GM18873 (cell line): ENCODE data around the gene CSNK1G1.
"Not testable (repeated sequence)": the region's sequence is repeated elsewhere in the genome, so short reads cannot be mapped to it uniquely, and the experiment has no call there.

ENCODE experiments used
- ATAC-seq: cut with Tn5 transposase; IDR thresholded peaks from one replicate; pipeline ENCODE4 v1.9.1; 2021; ENCODE audit warnings: mild to moderate bottlenecking, moderate library complexity, moderate number of reproducible peaks; ENCODE audit not compliant: unreplicated experiment, low FRiP score

Gene CSNK1G1

DNA sequence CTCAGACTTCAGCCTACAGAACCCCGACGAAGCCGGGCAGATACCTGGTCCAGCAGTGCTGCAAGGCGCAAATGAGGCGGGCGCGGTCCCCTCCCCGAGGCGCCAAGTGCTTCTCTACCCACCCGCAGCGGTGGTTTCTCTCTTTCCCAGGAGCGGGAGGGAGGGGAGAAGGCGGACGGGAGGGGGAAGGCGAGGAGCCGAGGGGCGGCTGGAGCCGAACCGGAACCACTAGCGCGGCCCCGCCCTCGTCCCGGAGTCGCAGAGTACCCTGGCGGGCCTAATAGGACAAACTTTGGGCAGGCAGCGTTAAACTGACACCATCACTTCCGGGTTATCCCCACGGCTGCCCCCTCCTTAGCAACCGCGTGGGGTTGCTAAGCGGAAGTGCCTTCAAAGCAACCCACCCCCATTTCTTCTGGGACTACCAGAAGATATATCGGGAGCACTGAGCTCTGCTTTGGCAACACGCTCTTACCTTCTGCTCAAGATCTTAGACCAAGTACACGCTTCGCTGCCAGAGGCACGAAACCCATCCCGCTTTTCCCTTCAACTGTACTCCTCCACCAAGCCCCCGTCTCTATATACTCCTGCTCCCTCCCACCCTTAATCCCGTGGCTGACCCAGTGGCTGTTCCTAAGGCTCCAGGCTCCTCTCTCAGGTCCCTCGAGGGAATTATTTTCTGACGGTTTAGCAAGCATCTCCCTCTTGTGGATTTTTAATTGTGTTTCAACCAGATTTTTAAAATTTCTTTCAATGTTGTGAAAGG, at the start of gene CSNK1G1:
Gene CSNK1G1, minus strand, starts transcription at position 230 of the 766 bp plus-strand sequence. CDS start 55,674 bp downstream, outside the sequence.
- peak; percentile 90 for ATAC-seq

DNA sequence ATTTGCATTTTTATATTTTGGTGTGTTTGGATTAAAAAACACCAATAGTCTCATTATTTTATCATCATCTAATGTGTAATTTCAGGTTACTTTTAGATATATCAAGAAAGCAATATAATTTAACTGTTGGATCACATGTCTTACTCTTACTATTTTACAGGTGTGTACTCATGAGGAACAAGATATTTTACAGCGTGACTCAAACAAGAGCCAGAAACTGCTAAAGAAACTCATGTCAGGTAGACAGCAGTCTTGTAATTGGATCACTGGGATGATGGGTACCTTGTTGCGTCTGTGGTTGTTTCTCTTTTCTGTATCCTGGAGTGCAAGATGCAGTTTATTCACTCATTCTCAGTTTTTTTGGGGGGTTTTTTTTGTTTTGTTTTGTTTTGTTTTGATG, 44.6 kb upstream of the CSNK1G1 start:
- no peak for ATAC-seq

DNA sequence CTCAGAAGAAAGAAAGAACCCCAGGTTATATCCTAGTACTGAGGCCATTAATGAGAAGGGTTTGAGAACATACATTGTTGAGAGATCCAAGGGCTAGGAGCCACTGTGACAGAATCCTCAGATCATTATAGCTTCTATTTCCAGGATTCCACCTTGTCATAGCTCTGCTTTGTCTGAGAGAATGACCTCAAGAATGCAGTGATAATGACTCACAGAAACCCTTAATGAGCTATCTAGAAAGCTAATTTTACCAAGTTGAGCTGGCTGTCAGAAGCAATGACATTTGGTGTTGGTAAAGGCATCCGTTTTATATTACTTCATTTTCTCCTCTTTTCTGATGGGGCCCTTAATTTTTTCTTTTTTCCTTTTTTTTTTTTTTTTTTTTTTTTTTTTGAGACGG, 42.6 kb upstream of the CSNK1G1 start:
- no peak for ATAC-seq

DNA sequence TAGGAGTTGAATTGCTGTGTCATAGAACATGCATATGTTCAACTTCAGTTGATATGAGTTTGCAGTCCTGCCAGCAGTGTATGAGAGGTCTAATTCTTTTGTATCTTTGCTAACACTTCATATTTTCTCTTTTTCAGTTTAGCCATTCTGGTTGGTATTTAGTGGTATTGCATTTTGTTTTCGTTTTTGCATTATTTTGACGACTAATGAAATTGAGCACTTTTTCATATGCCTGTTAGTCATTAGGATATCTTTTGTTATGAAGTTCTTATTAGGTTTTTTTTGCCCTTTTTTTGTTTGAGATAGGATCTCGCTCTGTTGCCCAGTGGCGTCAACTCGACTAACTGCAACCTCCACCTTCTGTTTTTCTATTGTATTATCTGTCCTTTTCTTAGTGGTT, 40.8 kb upstream of the CSNK1G1 start:
- no peak for ATAC-seq

DNA sequence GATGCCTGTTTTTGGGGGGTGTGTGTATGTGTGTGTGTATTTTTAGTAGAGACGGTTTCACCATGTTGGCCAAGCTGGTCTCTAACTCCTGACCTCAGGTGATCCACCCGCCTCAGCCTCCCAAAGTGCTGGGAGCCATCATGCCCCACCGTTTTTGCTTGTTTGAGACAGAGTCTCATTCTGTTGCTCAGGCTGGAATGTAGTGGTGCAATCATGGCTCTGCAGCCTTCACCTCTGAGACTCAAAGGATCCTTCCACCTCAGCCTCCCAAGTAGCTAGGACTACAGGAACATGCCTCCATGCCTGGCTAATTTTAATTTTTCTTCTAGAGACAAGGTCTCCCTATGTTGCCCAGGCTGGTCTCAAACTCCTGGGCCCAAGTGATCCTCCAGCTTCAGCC, 36.5 kb upstream of the CSNK1G1 start:
- ATAC-seq: not testable (repeated sequence)

DNA sequence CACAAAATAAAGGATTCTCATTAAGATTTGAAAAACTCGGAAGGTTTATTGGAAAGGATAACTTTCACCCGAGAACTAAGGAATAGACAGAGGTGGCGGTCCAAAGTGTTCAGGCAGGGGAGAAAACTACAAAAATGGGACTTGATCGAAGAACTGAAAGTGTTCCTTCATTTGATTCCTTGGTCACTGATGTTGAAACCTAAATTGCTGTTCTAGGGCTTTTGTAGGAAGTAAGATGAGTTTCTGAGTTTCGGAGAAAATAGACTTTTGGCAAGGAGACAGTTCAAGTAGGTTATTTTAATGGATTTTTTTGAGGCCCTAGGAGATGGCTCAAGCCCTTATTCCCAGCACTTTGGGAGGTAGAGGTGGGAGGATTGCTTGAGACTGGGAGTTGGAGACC, 33.1 kb upstream of the CSNK1G1 start:
- no peak for ATAC-seq

DNA sequence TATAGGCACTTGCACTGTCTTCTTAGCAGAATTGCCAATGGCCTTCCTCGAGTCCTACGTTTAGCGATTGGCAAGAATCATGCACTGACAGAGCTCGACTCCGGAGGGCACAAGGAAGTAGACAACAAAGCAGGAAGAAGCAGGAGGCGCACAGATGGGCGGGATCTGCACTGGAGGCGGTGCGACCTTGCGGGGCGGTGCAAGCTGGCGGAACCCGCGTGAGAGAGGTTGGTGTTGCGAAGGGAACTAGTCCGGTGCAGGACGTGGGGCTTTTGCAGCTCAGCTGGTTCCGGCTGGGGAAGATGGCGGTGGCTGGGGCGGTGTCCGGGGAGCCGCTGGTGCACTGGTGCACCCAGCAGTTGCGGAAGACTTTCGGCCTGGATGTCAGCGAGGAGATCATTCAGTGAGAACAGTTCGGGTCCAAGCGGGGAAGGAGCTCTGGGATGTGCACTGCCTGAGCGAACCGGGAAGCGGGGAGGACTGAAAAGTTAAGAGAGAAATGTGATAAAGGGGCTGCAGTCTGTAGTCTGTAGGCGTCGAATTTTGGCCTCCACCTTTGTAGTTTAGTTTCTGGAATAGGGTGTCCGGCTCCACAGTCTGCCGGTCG, 31.7 kb upstream of the CSNK1G1 start, which contains the start of gene TRIP4:
Gene TRIP4, plus strand, starts transcription at position 275 of the 607 bp plus-strand sequence. Its CDS starts 28 bp downstream, at position 303.
- peak; percentile 96 for ATAC-seq

DNA sequence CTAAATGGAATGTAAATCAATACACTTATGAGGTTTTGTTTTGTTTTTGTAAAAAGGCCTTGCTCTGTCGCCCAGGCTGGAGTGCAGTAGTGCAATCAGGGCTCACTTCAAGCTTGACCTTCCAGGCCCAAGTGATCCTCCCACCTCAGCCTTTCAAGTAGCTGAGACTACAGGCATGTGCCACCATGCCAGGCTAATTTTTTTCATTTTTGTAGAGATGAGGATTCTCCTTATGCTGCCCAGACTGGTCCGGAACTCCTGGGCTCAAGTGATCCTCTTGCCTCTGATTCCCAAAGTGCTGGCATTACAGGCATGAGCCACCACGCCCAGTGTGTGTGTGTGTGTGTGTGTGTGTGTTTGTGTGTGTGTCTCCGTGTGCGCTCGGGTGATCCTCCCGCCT, 30.3 kb upstream of the CSNK1G1 start:
- no peak for ATAC-seq

DNA sequence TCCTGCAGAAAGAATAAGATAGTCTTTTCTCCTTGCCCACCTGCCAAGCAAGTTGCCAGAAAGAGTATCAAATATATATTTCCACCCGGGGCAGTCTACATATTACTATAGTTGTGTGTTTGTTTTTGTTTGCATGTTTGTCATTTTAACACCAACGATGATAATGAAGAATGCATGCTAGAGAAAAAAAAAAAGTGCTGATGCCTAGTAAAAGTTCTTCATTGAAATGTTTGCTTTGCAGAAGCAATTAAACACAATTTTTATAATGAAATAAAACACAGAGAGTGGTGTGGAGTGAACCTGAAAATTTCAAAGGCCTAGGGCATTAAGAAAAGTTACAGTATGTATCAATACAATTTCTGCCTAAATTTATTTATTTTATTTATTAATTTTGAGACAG, 27.8 kb upstream of the CSNK1G1 start:
- ATAC-seq: no peak

DNA sequence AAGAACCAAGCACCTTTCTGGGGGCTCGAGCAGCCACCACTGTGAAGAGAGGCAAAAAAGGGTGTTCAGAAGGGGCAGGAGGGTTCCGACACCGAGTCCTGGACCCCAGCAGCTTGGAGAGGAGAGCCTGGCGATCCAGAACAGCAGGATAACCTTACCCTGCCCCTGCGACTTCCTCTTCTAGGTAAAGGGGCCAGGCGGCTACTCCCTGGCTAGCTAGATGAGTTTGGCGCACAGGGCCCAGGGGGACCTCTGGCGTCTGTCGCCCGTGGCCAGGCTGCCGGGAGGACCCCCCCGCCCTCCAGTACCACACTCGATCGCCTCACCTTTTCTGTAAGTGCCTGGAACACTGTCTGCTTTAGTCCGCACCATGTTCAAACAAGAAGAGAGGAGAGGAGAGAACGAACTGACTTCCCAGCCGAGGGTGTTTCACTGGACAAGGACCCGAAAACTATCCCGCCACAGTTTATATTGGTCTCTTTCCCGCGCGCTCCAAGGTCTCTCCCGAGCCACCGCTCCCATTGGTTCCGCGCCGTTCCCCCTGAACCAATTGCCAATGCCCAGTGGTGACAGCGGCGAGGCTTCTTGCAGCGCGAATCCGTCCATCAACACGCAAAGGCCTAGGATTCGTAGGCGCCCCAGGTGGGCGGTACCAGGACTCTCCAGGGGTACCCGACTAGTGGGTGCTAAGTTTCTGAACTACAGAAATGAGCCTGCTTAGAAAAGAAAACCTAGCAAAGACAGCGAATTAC, 25.2 kb upstream of the CSNK1G1 start, which contains the start of gene PCLAF:
Gene PCLAF, minus strand, starts transcription at position 442 of the 752 bp plus-strand sequence. Its CDS starts 70 bp downstream, at position 372.
- peak; percentile 90 for ATAC-seq

DNA sequence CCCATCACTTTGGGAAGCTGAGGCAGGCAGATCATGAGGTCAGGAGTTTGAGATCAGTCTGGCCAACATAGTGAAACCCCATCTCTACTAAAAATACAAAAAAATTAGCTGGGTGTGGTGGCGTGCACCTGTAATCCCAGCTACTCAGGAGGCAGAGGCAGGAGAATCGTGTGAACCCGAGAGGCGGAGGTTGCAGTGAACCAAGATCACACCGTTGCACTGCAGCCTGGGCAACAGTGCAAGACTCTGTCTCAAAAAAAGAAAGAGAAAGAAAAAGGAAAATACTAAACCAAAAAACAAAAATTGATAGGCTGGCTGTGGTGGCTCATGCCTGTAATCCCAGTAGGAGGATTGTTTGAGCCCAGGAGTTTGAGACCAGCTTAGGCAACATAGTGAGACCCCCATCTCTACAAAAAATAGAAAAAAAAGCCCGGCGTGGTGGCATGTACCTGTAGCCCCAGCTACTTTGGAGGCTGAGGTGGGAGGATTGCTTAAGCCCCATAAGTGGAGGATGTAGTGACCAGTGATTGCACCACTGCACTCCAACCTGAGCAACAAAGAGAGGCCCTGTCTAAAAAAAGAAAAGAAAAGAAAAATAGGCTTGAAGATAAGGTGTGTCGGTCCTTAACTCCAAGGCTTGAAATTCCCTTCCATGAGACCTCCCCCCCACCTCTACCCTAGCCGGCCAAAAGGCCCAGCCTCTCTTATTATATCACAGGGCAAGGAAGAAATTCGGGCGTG, 24.3 kb upstream of the CSNK1G1 start:
- not testable (repeated sequence) for ATAC-seq

DNA sequence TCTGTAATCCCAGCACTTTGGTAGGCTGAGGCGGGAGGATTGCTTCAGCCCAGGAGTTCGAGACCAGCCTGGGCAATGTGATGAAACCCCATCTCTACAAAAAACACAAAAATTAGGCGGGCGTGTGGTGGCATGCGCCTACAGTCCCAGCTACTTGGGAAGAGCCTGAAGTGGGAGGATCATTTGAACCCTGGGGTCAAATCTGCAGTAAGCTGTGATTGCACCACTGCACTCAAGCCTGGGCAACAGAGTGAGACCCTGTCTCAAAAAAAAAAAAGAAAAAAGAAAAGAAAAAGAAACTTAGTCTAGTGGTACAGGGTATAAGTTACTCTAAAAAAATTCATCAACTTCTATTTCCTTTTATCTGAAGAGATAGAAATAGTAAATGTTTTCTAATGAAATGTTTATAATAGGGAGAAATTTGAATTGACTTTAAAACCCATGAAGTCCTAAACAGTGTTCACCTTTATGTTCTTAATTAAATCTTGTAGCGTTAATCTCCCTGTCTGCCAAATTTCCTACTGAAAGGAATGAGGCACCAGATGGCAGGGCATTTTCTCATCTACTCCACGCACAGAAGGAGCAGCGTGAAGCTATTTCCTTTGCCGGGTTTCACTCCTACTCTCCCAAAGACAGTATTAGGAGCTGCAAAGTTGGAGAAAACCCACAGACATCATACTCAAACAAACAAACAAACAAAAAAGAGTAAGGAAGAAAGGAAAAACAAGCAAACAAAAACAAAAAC, 23.4 kb upstream of the CSNK1G1 start:
- ATAC-seq: no peak

DNA sequence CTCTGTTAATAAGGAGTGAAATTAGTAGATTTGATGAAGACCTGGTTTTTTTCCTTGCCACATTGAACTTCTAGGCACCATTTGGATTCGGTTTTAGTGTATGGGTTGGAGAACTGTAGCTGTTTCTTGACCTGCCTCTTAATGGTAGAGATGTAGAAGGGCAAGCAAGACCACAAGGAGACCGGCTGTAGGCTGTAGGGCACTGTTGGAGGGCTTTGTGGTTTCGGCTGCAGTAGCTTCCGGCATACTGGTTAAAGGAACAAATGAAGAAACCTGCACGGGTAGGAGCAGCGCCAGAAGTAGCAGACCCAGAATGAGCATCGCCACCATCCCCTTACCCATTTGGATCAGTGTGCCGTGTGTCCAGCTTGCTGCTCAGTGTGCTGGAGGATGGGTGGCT, 17.4 kb upstream of the CSNK1G1 start:
- no peak for ATAC-seq

DNA sequence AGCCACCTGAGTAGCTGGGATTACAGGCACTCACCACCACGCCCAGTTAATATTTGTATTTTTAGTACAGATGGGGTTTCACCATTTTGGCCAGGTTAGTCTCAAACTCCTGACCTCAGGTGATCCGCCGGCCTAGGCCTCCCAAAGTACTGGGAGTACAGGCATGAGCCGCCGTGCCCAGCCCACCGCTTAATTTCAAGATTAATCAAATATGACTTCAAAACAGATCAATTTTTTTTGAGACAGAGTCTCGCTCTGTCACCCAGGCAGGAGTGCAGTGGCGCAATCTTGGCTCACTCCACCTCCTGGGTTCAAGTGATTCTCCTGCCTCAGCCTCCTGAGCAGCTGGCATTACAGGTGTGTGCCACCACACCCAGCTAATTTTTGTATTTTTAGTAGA, 15.4 kb upstream of the CSNK1G1 start:
- ATAC-seq: not testable (repeated sequence)

DNA sequence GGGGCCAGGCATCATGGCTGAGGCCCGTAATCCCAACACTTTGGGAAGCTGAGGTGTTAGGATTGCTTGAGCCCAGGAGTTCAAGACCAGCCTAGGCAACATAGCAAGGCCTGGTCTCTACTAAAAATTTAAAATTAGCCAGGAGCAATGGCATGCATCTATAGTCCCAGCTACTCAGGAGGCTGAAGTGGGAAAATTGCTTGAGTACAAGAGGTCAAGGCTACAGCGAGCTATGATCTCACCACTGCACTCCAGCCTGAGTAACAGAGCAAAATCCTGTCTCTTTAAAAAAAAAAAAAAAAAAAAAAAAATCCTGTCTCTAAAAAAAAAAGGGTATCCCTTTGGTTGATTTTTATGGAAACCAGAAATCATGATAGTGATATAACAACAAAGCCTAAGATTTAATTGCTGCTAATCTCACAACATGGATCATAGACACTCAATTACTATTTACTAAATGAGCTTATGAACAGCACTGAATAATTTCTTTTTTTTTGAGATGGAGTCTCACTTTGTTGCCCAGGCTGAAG, 13.2 kb upstream of the CSNK1G1 start:
- ATAC-seq: no peak

DNA sequence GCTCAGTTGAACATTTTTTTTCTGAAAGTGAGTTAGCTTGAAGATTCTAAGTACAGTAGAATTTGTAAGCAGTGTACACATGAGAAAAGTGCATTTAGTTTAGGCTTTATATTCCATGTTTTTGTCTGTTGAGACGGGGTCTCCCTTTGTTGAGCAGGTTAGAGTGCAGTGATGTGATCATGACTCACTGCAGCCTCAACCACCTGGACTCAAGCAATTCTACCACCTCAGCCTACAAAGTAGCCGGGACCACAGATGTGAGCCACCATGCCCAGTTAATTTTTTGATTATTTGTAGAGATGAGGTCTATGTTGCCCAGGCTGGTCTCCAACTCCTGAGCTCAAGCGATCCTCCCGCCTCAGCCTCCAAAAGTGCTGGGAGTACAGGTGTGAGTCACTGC, 5.3 kb upstream of the CSNK1G1 start:
- no peak for ATAC-seq

DNA sequence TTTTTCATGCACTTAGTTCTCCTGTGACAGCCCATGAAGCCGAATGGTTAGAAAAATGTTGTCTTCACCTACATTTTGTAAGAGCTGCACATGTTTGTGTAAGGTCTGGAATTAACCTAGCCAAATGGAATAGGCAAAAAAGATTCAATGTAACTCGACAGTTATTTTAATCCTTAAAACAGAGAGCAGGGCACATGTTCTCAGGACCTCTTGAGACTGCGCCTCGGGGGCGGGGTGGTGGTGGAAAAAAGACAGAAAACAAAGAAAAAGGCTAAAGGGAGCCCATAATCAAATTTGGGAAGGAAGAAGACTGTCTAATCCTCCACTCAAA, 702 bp upstream of the CSNK1G1 start:
- no peak for ATAC-seq

DNA sequence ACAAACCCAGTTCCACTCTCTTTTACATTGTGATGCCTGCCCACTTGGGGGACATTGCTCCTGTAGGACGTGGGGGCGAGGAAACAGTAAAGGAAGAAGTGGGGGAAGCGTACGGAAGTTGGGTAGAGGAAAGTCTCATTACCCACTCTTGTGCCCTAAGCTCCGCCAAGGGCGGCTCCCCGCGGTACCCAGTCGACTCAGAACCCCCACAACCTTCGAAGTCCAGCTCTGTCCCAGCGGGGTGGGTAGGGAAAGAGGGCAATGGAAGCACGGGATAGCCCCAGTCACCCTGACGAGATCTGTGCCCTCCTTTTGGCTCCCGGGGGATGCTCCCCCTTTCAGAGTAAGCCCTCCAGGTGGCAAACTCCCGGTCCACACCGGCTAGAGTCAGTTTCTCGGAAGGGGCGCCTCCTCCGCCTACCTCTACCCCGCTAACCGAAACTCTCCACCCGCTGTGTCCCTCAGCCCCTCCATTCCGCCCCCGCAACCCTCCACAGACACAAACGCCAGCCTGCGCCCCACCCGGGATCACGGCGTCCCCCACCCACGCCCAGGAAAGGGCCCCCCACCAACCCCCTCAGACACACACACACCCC, 527 bp downstream of the CSNK1G1 start:
- ATAC-seq: no peak

DNA sequence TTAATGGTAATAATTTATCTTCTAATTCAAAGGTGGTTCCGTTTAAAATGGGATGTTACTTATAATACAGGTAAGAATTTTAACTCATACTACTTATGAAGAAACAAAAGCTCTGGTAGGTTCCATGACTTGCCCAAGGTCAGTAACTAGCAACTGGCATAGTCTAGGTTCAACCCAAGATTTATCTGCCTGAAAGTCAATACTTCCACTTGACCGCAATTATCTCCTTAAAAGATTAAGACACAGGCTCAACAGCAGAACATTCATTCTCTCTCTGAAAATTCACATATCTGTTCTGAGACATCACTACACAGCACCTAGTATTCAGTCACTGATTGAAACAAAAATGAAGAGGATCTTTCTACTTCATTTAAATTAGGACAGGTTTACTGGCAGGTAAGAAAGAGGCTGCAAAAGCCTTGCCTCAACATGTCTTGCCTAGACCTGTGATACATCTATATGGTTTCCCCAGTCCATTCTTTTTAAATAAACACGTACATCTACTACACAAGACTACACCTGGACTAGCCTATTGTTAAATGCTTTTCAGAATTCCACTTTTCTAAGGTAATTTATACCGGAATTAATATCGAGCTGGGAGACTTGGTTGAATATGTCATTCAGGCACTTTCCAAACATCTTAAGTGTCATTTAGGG, 1.2 kb downstream of the CSNK1G1 start:
- no peak for ATAC-seq
